OCI-LY1 (cell line): ENCODE measurements around the gene SSTR4.

Experiments
- CTCF ChIP-seq: fragments of 200-600 bp; sonication (generic), shearing (Covaris generic); IDR thresholded peaks from 2 replicates; pipeline ENCODE4 v1.5.1; 2017; ENCODE audit warnings: mild to moderate bottlenecking, antibody characterized with exemption, low read length, moderate library complexity, mixed read lengths
- EZH2 ChIP-seq: fragments of 200-600 bp; sonication (generic), shearing (Covaris generic); IDR thresholded peaks from 2 replicates; pipeline ENCODE4 v1.8.0; 2017; ENCODE audit warnings: borderline replicate concordance, mixed run types, mild to moderate bottlenecking, antibody characterized with exemption, low read length, moderate library complexity, mixed read lengths

DNA sequence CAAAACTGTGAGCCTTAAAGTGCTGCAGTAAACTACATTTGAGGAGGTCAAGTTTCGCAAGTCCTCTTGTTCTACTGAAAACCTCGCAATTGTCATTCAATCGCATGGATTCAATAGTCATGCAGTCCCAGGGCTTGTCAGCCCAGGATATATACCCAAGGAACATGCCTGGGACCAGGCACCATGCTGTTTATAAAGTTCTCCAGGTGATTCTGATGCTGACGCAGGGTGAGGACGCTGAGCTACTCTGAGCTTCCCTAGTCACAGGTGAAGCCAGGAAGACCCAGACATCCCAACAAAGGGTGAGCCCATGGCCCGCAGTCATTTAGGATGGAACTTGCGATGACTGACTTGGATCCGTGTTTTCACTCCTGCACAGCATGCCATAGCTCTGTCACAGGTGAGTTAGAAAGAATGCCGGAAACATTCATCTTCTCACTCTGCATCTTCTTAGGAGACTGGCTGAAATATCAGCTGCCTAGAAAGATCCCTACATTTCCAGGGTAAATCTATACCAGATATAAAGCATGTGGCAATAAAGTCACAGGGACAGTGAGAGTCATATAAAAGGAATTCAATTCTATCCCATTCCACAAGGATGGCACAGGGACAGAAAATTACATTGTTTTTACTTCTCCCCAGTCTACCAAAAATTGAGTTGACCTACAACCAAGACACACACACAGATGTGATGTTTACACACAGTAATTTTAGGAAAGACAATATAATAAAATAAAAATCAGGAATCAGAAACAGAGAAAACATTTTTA, 27.0 kb upstream of the SSTR4 start:
- TF ChIP-seq EZH2 (no peak), CTCF (no peak)
